ENCODE measurements around the gene TRMT2A.

TRMT2A gene

GRCh38 chr22:20117633-20118299, 740 bp upstream of the TRMT2A start:
- DNase-seq = peak in 1 of 2 experiments; percentile 41

GRCh38 chr22:20116376-20116950, 563 bp downstream of the TRMT2A start:
- no peak for DNase-seq

GRCh38 chr22:20115691-20116375, 1.2 kb downstream of the TRMT2A start, which contains the start of gene RANBP1:
TSS of gene RANBP1 (plus strand) at chr22:20116104. CDS start at chr22:20116185, 81 bp downstream.
- DNase-seq = no peak

DNA sequence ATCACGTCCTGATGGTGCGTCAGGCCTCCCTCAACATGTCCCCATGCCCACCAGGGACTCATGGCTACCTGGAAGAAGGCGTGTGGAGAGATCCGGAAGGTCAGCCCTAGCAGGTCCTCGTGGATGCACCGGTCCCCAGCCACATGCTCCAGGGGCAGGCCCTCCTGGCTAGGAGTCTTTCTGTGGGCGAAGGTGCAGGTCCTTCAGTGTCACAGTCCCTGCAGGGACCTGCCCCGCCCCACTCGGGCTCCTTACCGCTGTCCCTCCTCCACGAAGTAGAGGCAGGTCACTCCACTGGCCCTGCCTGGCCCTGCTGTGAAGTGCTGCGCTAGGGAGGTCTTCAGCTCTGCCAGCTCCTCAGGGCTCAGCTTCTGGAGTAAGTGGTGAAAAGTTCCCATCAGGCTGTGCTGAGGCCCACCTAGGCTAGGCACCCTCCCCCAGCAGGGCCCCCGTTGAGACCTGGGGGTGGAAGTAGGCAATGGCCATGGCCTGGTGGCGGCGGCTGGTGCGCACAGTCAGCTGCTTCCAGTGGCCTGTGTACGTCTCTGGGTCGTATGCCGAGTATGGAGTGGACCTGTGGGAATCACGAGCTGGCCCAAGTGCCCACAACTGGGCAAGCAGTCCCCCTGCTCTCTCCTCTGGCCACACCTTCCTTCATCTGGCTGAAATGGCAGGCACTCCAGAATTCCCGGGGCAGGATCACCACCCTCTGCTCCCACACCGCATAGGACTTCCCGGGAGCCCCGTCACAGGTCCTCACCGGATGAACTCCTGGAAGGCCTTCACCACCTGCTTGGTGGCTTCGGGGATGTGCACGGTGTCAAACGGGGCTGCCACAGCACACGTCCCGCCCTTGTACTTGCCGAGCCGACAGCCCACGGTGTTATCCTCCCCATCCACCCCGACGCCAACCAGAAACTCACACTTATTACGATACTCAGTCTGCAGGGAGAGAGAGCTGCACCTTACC, 2.2 kb downstream of the TRMT2A start:
- no peak for DNase-seq

- DNase-seq = no peak
Measured at GRCh38 chr22:20113551-20114310, 3.3 kb downstream of the TRMT2A start.

DNA sequence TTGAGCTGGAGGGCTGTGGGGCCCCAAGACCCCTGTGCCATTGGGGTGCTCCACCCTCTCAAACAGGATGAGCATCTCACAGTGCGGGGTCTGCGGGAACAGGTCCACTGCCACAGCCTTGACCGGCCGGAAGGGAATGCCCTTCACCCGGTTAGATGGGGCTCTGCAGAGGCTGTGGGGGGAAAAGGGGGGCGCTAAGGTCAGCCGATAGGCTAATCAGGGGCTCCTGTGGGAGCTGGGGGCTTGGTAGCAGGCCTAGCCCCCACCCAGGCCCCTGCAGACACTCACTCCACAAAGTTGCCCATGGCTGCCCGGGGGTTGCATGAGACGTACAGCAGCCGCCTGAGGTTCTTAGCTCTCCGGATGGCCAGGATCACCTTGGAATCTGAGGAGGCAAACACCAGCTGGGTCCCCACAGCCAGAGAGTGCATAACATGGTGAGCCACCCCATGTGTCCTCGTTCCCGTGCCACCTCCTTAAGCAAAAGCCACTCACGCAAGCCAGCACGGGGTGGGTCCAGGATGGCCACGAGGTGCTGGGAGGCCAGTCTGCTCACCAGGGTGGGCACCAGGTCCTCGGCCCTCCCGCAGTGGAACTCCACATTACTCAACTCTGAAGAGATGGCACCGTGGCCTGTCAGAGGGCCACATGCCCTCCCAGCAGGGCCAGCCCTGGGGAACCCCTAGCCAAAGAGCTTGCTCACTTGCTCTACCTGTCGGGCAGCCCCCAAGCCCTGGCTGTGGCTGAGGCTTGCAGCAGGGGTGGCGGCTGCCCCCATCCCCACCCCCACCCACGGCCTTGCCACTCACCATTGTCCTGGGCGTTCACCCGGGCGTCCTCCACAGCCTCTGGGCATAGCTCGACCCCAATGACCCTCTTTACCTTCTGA, 4.2 kb downstream of the TRMT2A start:
- DNase-seq = no peak

- no peak for DNase-seq
Measured at GRCh38 chr22:20111689-20112622, 5.1 kb downstream of the TRMT2A start.

DNA sequence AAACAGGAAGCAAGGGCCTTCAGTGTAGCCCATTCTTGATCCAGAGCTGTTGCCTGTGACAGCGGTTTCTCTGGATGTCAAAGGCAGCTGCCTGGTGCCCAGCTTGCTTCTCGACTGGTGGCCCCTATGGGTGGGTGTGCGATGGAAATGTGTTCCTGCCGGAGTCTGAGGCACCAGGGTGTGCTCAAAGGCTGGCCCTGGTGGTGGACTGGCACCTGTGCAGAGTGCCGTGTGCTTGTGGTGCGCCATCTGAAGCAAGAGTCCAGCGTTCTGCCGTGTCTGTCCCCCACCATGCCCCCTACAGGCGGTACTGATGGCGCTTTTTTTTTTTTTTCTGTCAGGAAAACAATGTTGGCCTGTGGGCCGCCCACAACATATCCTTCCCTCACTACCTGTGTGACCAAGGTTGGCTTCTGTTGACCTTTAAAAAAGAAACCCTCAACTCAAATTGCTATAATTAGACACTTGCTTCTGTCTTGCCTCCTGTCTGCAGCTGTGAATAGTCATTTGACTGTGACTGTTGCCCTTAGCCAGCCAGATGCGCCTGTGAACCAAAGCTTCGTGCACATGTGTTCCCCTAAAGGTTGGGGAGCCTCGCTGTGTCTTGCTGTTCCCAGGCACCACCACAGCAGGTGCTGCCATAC, 5.9 kb downstream of the TRMT2A start:
- DNase-seq = peak; percentile 31 to 60

- no peak for DNase-seq
Measured at GRCh38 chr22:20110359-20110985, 6.6 kb downstream of the TRMT2A start.

GRCh38 chr22:20109411-20110358, 7.3 kb downstream of the TRMT2A start:
- DNase-seq = no peak

GRCh38 chr22:20108757-20109230, 8.2 kb downstream of the TRMT2A start:
- DNase-seq = no peak

- no peak for DNase-seq
Measured at GRCh38 chr22:20107951-20108756, 8.9 kb downstream of the TRMT2A start.

- no peak for DNase-seq
Measured at GRCh38 chr22:20107471-20107901, 9.5 kb downstream of the TRMT2A start.

DNA sequence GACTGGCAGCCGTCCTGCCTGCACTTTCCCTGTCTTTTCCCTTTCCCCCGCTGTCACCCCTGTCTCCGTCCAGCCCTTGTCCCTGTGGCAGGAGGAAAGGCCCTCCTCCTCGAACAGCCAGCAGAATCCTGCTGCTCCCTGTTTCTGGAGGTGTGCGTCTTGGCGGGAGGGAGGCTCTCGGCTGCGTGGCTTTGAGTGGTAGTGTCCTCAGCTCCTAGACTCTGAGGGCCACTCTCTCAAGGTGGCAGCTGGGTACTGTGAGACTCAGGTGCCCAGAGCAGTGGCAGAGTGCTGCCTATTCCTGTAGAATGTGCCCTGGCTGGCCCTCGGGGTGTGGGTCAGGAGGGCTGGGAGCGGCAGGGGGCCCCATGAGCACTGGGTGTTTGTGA, 10.2 kb downstream of the TRMT2A start:
- DNase-seq = no peak

- DNase-seq = peak; percentile 91 to 98
Measured at GRCh38 chr22:20106205-20106848, 10.7 kb downstream of the TRMT2A start.
